CD4-positive, alpha-beta T cell treated with Interleukin-6 at 100 ng/mL for 8 hours (primary cell): Measurements from ENCODE around the gene FHIT.

Source experiments
- DNase-seq: peaks from one replicate; pipeline ENCODE4 v3.0.0-alpha.2; 2020; ENCODE audit warnings: mixed read lengths, low spot score

The FHIT gene

DNA sequence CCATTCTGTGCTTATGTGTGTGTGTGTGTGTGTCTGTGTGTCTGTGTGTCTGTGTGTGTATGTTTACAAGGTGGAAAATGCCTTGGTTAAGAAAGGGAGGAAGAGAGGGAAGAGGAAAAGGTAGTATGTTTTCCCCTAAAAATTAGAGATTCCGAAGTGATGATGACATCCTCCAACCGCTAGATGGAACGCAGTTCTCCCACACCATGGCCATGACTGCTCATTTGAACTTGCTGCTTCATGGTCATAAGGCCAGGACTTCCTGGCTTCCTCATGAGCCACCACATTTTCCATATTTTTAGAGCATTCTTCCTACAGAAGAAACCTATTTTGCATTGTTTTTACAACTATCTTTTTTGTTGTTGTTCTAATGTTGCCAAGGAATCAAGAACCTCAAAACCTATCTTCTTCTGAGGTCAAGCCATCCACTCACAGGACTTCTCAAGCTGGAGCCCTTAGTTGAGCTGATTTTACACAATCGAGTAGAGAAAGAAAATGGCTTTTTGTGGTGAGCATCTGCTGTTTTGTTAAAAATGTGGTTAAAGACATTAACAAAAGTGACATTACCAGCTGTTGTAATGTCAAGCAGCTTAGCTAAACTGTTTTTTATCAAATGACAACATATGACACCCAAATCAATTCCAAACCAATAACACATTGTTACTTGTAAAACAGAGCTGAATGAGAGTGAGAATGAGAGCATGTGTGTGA lies 1091.0 kb downstream of the FHIT start:
- DNase-seq, result no peak

DNA sequence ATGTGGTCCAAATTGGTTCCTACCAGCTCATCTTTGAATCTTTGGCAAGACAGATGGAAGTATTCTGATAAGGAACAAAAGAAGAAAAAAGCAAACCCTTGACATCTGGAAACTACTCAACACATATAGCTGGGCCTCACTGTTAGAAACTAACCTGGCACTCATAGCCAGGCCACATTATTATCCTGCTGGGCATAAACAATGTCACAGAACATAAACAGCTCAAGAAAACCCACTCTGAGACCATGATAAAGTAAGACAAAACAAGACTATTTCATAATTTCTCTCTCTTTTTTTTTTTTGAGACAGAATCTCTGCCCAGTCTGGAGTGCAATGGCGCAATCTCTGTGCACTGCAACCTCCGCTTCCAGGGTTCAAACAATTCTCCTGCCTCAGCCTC lies 1093.2 kb downstream of the FHIT start:
- DNase-seq, result no peak

DNA sequence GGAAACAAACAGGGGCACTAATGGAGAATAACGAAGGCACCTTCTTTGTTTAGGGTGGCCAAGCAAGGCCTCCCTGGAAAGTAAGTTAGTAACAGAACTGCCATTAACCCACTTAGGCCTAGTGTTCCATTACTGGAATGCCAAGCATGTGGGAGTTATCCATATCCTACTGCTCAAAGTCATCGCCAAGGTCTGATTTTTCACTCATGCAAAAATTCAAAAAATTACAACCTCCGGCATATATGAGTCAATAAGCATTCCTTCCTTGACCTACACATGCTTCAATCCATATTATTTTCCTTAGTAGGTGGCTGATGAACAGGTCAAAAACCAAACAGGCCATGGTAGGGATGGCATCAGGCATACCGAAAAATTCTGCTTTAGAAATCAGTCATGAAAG lies 1097.2 kb downstream of the FHIT start:
- no peak for DNase-seq

DNA sequence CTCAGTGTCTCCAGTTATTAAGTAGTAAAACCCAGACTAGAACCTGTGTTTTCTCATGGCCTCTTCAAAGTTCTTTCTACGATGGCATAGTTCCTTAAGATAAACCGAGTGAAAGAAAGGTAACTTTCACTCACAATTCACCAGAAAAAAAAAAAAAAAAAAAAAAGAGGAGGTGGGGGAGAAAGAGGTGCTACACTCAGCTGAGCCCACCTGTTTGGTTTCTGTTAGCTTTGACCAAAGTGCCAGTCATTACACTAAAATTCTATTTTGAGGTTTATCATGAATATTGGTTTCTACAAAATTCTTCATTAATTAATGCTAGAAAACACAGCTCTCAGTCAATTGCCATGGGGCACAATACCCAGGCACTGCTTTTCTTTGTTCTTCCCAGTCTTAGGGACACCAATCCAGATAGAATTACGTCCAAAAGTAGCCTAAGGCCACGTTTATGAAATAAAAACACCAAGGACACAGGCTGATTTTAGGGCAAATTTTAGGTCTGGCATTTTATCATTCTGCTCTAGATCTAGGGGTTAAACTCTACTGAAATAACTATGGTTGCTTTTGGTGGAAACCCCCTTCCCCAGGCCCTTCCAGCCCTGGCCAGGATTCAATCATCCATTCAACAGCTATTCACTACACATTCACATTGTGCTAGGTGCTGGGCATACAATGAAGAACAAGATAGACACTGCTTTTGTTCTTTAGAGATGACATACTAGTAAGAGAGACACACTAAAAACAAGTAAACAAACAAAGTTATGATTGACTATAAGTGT lies 1097.8 kb downstream of the FHIT start:
- DNase-seq, result no peak

DNA sequence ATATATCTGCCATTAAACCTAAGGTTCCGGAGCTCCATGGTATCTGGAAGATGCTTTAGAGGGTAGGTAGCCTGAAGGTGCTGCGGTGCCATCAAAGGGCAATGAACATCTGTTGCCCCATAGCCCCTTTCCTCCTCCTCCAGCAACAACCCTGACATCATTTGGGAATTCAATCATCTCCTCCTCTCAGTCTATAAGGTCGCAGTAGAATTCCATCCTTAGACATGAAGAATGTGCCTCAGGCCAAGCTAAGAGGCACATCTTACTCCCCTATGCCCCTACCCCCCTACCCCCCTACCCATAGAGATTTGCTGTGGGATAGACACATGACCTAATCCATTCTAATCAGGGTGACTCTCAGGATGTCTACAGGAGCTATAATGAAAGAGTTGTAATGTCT lies 1101.8 kb downstream of the FHIT start:
- DNase-seq, result no peak

DNA sequence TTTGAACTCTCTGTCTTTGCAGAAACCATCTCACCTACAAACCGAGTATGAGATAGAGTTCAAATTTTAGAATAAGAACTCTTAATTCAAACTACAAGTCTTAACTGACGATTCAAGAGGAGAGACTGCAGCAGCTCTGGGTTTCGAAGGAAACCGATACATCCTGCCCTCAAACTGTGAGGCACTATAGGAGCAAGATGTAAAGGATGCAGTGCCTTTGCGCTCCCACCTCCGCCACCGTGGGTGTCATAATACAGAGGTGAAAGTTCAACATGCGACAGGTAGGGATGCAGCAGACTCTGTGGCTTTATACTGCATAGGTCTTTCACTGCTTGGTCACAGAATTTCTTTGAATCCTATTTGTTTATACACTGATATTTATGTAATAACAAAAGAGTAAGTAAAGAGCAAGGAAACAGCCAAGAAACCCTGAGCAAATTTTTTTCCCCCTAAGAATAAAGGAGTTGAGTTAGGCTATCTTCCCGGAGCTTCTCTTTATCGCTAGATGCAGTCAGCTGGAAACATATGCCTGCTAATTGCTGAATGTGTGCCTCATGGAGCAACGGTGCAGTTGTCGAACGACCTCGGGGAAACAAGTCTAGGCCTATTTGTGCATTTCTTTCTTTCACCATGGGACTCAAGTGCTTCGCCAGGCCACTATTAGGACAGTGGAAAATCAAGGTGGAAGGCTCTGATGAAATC lies 1103.9 kb downstream of the FHIT start:
- DNase-seq, result no peak

DNA sequence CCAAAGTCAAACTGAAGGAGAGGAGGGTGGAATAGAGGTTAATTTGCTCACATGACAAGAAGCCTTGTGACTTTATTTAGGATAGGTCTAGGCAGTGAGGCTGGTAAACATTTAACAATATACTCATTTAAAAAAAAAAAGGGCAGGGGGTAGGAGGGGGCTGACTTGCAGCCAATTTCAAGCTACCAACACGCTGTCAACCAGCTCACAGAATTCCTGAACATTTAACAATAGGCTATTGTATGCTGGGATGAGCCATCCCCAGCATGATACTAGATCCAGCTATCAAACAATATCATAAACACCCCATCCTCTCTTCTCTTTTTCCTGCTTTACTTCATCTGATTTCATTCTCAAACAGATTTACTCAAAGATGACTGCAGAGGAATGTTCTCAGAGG lies 1105.1 kb downstream of the FHIT start:
- no peak for DNase-seq

DNA sequence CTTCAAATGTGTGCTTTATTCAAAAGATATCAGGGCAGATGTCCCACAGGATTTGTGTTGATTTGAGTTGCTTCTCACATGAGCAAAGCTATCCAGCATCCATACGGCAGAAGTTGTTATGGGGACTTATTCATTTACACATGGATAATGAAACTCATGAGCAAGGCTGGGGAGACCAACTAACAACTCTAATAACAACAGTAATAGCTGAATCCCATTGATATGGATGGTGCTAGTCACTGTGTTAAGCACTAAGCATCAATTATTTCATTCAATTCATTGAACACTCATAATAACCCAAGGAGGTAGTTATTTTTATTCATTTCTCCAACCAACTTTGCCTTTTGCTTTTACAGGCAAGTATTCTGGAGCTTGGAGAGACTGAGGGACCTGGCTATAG lies 1107.2 kb downstream of the FHIT start:
- DNase-seq, result no peak

DNA sequence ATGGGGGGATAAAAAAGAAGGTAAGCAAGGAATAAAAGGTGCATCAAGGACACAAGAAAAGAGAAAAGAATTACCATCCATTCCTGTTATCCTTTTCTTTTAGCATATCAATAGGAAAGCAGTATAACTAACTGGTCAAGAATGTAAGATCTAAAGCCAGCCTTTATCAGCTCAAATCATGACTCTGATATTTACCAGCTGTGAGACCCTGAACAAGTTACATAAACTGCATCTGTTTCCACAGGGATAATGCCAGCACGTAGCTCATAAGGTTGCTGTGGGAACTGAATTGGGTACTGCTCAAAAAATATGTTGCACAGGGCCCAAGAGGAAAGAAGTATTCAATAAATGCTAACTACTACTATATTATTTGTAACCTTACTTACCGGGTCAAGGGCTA lies 1109.2 kb downstream of the FHIT start:
- no peak for DNase-seq

DNA sequence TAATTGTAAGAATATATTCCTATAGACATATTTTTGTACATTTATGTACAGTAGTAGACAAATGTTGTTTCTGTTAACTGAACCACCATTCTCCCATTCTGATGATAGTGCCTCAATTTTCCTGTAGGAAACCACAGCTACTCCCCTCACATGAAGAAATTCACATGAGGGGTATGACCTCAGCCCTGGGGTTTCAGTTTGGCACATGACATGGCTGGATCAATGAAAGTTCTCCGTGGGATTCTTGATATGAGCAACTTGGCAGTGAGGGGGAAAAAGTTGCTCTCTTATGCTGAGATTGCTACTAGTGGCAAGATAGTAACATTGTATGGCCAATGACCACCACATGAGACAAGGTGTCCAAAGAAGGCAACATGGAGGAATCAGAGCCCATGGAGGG lies 1111.1 kb downstream of the FHIT start:
- no peak for DNase-seq

DNA sequence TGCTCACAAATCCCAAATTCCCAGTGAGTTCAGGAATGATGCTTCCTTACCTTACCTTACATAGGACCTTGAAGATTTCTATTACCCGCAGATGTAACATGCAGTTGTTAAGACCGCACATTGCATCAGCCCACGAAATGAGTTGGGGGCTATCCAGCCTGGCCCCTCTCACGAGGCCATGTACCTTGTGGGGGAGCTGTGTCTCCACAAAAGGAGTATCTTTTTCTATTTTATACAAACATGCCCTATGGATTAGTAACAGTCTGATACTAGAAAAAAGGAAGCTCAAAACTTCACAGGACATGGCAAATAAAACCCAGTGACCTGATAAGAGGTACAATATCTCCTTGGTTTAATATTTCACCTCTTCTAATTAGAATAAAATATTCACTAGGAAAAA lies 1114.7 kb downstream of the FHIT start:
- DNase-seq, result no peak

DNA sequence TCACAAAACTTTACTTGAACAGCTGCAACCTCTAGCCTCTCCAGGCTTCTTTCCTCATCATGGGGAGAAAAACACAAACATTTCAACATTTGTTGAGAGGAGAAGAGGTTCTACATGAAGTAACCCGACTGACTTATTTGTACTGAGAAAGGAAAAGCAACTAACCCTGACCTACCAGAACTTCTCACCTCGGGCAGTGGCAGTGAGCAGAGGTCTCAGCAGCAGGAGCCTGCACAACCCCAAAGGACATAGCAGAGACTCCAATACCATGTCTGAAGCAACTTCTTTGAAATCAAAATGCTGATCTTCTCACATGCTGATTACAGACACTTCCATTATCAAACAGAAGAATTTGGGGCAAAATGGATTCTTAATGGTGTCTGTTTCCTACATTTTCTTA lies 1115.8 kb downstream of the FHIT start:
- DNase-seq, result no peak

DNA sequence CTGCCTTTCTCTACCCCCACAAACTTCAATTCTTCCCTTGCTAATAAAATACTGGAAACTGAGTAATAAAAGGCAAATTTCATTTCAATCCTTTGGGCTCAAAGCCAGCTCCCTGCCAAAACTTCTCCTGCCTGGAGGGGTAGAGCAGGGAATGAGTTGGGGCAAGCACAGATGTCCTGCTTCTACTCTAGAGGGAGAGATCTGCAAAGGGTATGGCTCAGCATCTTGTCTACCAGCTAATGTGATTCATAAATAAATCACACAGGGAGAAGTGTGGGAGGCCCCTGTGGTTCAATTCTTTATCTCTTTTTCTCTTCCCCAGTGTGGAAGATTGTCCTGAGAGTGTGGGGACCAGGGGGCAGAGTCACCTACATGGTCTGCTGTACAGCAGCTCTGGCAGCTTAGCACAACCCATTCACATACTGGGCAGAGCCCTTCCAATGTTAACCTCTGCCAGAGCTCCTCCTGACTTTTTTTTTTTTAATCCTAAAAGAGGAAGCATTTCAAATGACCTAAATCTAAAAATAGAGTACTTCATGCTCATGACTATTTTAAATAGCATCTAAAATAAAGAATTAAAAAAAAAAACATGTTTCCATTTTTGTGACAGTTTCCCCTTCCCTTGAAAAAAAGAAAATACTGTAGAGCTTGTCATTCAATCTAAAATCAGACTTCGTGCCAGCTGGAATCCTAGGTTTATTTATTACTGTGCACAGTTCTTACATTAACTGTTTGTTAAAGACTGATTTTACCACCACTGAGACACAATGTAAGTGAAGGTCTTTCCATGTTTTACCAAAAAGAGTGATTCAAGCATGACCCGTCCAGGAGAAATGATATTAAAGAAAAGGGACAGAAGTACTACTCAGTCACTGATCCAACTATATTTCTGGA lies 1117.7 kb downstream of the FHIT start:
- DNase-seq, result no peak

DNA sequence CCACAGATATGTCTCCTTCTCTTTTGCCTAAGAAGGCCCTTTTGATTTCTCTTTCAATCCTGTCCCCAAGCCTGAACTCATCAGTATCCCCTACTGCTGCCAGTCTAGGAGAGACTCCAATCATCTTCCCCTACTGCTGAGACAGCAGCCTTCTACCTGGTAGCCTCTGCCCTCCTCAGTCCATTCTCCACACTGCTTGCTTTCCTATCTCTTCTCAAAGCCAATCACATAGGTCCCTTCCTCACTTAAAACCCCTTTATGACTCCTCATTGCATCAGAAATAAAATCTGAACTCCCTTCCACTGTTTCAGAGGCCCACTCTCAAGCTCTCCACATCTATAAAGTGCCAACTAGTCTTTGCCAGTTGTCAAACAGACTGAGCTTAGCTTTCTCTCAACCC lies 1119.6 kb downstream of the FHIT start:
- DNase-seq, result no peak

DNA sequence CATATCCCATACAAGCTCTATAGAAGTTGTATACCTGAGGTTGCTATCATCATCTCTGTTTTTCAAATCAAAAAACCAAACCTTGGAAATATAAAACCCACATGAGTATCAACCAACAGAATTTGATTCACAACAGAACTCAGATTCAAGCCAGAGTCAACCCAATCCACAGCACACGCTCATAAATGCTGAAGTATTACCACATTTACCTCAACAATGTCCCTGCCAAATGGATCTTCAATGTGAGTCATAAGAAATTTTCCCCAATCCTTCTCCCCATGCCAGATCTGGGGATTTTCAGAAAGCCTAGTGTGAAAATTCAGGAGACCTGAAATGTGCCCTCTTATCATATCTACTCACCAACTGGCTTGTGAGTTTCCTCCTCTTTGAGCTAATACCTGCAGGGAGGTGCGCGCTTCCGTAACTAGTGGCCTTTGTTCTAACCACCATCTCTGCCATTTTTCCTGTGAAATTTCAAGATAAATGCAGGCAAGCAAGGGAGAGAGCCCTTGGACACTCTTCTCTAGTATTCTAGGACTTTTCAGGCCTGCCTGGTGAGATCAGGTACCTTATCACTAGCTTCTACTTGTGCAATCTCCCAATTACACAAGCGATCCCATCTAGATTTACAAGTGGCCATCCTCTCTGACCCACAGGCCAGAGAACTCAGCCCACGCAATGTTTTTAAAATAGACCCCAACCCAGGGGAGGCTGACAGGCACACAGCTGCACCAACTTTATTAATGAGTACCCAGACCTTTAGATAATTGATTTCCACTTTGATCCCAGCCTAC lies 1124.5 kb downstream of the FHIT start:
- no peak for DNase-seq

DNA sequence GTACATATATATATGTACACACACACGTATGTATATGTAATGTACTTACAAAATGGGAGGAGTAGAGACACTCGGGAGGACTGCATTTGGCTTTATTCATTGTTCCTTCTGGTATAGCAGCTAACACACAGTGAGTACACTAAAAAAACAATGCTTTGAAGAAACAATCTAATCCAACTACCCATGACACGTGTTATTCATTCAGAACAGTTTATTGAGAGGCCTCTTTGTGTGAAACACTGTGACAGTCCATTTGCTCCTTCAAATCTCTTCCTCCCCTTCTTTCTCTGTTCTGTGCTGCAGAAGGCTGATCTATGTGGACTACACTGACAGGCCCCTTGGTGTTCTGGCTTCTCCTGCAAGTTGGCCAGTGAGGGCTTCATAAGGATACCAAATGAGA lies 1125.6 kb downstream of the FHIT start:
- DNase-seq, result no peak

DNA sequence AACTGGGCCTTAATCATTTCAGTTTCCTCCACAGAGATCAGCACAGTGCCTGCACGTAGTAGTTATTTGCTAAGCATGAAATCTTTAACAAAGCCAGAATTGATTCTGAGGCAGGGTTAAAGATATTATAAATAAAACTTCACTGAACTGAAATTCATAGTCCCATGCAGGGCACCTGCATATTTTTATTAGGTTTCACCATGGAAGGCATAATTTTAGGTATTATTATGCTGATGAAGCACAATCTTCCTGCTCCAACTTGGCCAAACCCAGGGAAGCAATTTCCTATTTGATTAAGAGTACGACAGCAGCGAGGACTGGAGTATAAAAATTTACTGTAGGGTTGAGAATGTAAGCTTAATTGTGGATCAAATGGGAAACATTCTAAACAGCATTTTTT lies 1131.0 kb downstream of the FHIT start:
- DNase-seq, result no peak

DNA sequence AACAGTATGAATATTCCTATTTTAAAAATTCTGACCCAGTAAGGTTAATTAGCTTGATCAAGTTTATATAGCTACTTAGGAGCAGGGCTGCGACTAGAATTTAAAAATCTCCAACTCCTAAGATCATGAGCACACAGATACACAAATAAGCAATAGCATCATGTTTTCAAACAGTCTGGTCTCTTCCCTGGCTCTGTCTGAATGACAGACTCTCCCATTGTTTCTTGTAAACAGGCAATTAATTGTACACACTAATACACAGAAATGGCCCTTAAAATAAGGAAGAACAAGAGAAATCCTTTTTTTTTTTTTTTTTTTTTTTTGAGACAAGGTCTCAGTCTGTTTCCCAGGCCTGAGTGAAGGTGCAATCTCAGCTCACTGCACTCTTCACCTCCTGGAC lies 1137.1 kb downstream of the FHIT start:
- no peak for DNase-seq

DNA sequence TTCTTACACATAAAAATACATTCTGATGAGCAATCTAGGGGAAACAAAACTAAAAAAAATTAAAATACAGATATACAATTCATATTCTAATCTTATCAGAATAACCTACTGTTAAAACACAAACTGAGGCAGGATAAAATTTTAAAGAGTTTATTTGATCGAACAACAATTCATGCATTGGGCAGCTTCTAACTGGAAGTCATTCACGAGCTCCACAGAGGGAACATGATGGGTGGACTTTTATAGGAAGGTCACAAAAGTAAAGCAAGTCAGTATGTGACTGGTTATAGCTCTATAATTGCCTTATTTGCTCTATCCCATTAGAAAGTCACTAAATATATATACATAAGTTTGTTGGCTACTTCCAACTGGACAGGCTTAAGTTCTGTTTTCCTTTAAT lies 1144.0 kb downstream of the FHIT start:
- DNase-seq, result no peak

DNA sequence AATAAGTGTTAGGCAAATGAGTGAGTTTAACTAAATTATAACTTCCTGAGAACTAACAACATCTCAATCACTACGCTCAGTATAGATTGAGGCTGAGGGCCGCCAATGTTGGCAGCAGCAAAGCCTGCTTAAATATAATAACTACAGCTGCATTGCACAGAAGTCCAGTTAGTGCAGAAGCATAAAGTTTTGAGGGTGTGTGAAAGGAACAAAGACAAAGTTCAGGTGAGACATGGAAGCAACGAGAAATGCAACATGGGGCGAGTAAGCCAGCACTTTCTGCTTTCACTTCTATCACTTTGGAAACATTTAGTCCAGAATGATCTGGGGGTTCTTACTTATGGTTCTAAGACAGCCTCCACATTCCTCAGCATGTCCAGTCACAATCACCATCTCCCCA lies 1149.1 kb downstream of the FHIT start:
- DNase-seq, result no peak

DNA sequence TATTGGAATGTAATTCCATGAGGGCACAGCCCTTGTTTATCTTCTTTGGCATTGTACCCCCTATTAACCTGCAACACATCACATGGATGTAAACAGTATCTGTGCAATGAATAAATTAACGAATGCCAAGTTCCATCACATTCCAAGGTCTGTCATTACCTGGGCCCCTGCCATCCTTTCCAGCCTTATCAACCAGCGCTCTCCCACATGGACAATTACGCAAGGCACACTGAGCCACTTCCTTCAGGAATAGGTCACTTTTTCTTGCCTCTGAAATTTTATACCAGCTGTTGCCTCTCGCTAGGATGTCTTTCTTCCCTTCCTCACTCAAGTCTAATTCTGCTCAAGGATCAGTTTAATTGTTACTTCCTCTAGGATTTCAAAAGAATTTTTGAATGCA lies 1149.6 kb downstream of the FHIT start:
- DNase-seq, result no peak
